Measurements from ENCODE around the gene TMEM53.
"Not testable (repeated sequence)": the region's sequence is repeated elsewhere in the genome, so short reads cannot be mapped to it uniquely, and the experiment has no call there.

TMEM53 gene

GRCh38 chr1:44674113-44675000 lies at the start of gene TMEM53, which contains the start of gene ARMH1:
Gene TMEM53, minus strand, starts transcription at chr1:44674481. Its CDS starts 90 bp downstream, at chr1:44674391.
Gene ARMH1, plus strand, starts transcription at chr1:44674714. Its CDS starts 14,984 bp downstream, at chr1:44689698.
- peak; percentile 94 to 95 for DNase-seq

DNA sequence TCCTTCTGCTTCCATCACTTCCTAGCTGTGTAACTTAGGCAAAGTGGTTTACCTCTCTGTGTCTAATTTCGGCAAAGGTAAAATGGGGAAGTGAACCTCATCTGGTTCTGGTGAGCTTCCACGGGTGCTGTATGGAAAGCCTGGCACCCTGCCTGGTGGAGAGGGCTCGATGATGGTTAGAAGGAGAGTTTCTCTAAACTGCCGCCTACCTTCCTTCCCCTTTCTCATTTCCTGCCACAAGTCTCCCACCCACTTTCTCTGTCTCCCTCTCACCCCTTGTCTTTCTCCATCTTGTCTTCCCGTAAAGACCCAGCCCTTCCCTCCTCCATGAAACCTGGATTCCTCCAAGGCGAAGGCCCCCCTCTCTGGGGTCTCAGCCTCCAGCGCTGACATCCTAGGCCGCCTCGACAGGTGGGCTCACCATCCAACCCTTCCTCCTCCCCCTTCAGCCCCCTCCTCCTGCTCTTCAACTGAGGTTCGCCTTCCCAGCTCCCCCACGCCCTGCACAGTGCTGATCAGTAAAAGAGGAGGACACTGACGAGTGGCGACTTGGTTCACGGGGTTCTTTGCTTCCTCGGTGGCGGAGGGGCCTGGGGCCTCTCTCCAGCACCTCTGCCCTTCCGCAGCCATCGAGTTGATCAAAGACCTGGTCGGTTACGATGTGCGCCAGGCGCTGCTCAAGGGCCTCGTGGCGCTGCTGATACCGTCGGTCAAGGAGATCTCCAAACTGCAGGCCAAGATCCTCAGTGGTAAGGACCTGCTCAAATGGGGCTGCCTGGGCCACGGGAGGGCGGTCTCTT lies 49.4 kb upstream of the TMEM53 start:
- DNase-seq: peak; percentile 30 to 47

GRCh38 chr1:44723064-44723463 lies 48.8 kb upstream of the TMEM53 start:
- no peak for DNase-seq

- peak; percentile 69 to 78 for DNase-seq
These were observed 47.4 kb upstream of the TMEM53 start for GRCh38 chr1:44721485-44722361.

DNA sequence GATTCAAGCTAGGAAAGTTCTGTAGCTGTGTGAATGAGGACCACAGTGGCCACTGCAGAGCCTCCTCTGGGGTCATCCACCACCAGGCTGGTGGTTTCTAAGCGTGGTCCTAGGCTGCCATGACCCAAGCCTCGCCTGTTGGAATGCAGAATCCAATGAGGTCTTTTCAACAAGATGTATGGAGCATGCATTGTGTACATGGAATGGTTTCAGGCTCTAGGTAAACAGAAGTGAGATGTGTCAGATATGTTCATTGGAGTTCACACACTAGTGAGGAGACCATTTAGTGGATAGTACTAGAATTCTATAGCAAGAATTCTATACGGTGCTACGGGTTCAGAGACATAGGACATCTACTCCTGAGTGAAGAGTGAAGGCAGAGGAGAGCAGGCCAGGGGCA lies 46.0 kb upstream of the TMEM53 start:
- no peak for DNase-seq

DNA sequence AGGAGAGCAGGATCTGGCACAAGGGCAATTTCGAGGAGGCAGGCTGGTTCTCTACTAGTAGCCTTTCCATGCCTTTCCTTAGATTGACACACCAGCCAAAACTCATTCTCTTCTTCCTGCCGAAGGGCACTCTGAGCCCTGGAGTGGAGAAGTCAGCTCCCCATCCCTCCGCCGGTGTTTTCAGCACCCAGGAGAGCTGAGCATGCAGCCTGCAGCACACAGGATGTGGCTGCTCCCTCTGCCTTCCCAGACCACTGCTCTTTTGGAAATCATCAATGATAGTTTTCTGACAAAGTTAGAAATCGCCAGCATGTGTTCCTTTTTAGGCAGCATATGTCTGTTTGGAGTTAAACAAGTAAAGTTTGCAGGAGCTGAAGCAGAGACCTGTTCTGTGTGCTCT lies 45.0 kb upstream of the TMEM53 start:
- DNase-seq: no peak

GRCh38 chr1:44718091-44718490 lies 43.8 kb upstream of the TMEM53 start:
- no peak for DNase-seq

GRCh38 chr1:44717653-44718052 lies 43.4 kb upstream of the TMEM53 start:
- DNase-seq: no peak

DNA sequence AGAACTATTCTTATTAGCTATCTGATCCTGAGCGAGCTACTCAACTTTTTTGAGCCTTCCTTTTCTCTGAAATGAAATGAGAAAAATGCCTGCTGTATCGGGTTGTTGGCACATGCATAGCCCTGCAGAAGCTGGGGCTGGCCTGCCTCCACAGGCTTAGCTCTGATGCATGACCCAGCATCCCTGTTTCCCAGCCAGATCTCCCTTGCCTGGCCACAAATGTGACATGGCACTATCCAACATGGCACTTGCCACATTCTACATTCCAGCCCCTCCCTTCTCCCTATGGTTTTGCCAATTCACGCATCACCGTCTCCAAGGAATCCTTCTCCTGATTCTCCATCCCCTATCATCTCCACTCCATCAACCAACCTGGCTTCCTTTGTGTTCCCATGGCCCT lies 42.9 kb upstream of the TMEM53 start:
- no peak for DNase-seq

DNA sequence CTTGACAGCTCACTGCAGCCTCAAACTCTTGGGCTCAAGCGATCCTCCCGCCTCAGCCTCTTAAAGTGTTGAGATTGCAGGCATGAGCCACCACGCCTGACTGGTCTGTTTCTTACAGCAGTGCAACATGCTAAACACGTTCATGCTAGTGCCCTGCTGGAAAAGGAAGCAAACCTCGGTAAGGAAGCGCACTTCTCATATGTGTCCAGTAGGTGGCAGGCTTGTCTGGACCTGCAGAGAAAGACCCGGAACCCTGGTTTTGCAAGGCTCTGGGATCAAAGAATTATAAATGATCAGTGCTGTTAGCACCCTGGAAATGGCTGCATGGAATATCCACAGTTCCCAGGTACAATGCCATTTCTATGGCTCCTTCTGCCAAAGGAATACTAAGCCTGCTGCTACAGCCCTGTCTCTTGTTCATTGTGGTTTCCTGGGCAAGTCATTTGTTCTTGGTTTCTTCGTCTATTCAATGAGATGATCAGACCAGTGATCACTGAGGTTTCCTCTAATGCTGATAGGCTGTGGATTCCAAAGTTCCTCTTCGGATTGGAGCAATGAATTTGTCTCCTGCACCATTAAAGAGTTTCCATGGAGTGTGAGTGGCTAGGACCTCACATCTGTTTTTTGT lies 40.8 kb upstream of the TMEM53 start:
- peak; percentile 57 to 58 for DNase-seq

DNA sequence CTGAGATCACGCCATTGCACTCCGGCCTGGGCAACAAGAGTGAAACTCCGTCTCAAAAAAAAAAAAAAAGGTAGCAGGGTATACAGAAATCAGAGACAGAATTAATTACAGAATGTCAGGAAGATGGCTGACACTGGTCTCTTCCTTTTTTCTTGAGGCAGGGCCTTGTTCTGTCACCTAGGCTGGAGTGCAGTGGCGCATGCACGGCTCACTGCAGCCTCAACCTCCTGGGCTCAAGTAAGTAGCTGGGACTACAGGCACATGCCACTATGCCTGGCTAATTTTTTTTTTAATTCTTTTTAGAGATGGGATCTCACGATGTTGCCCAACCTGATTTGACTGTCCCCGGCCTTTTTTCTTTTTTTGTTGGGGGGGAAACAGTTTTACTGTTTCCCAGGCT lies 40.3 kb upstream of the TMEM53 start:
- no peak for DNase-seq

GRCh38 chr1:44713321-44713781 lies 39.1 kb upstream of the TMEM53 start:
- DNase-seq: no peak

GRCh38 chr1:44707959-44708831 lies 33.9 kb upstream of the TMEM53 start:
- DNase-seq: no peak

GRCh38 chr1:44707112-44707881 lies 33.0 kb upstream of the TMEM53 start:
- no peak for DNase-seq

DNA sequence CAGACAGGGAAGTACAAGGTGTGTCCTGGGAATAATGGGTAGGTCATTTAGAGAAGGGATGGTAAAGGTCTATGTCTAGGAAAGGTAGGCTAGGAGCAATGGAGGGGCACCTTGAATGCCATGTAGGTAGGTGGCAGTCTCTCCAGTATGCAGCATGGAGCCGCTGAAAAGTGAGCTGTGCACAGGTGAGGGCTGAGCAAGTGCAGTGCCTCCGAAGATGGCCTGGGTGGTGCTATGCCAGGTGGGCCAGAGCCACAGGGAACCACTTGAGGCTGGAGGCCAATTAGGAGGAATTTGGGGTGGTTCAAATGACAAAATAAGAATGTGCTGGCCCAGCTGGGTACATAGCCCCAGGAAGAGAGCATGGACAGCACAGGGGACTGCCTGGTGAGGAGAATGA lies 31.7 kb upstream of the TMEM53 start:
- no peak for DNase-seq

DNA sequence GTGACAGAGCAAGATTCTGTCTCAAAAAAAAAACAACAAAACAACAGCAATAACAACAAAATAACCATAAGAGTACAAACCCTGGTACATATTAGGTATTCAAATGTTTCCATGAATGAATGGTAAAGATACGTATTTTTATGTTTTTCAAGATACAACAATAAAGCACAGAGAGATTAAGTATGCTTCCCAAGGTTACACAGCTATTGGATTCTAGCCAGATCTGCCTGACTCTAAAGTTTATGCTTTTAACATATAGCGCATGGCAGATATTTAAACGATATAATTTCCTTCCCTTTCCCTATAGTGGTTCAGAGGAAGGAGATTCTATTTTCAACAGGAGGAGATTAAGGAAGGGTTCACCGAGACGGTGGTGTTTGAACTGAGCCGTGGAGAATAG lies 31.2 kb upstream of the TMEM53 start:
- no peak for DNase-seq

DNA sequence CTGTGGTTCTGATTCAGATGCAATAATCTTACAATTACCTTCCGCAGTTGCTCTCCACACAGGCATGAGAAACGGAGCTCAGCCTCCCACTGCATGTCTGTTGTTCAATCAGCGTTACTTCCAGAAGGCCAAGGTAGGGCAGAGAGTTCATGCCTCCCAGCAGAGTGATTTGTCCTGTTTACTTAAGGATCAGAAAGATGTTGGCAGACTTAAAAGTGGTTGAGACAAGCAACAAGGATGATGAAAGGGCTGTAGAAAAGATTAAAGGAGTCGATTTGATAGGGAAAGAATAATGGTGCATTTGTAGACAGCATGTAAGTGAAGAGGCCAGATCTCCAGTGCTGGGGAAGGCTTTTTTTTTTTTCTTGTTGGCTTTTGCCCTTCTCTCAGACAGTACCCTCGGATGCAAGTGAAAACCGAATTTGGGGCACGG lies 26.9 kb upstream of the TMEM53 start:
- no peak for DNase-seq

GRCh38 chr1:44700573-44700972 lies 26.3 kb upstream of the TMEM53 start:
- no peak for DNase-seq

DNA sequence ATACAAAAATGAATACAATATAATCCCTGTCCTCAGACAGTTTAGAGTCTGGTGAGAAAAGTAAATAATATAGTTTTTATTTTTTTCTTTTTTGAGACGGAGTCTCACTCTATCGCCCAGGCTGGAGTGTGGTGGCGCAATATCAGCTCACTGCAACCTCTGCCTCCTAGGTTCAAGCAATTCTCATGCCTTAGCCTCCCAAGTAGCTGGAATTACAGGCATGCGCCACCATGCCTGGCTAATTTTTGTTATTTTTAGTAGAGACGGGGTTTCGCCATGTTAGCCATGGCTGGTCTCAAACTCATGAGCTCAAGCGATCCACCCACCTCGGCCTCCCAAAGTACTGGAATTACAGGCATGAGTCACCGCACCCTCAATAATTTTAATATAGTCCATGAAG lies 25.1 kb upstream of the TMEM53 start:
- not testable (repeated sequence) for DNase-seq

GRCh38 chr1:44698138-44698537 lies 23.9 kb upstream of the TMEM53 start:
- no peak for DNase-seq
